MM.1S (cell line): ENCODE results near the gene CCL19.
A peak's percentile ranks its signal among the peaks of the same experiment; 100 is the strongest.

ENCODE experiments used
- DNase-seq: peaks from one replicate; pipeline ENCODE4 v3.0.0-alpha.2; 2015
- H2AFZ ChIP-seq: fragments of 300-600 bp; sonication (generic); 2 replicates; pipeline ENCODE4 v1.6.0; 2016; ENCODE audit warnings: antibody characterized with exemption, low read length
- H3F3A ChIP-seq: fragments of 300-600 bp; sonication (generic); 2 replicates; pipeline ENCODE4 v1.6.1; 2016; ENCODE audit warnings: mild to moderate bottlenecking, antibody characterized with exemption, low read length, moderate library complexity, mixed read lengths; ENCODE audit not compliant: insufficient read depth
- H3K27ac ChIP-seq: fragments of 300-600 bp; sonication (generic); 2 replicates; pipeline ENCODE4 v1.5.1; 2016; ENCODE audit warnings: mild to moderate bottlenecking, low read length
- H3K27me3 ChIP-seq: fragments of 300-600 bp; sonication (generic); replicated peaks from 2 replicates; pipeline ENCODE4 v1.6.0; 2016; ENCODE audit warnings: low read length; ENCODE audit not compliant: insufficient read depth
- H3K36me3 ChIP-seq: fragments of 300-600 bp; sonication (generic); replicated peaks from 2 replicates; pipeline ENCODE4 v1.6.1; 2016; ENCODE audit warnings: mild to moderate bottlenecking, low read length, mixed read lengths; ENCODE audit not compliant: insufficient read depth
- H3K4me1 ChIP-seq: fragments of 300-600 bp; sonication (generic); 2 replicates; pipeline ENCODE4 v1.6.1; 2016; ENCODE audit warnings: low read length, mixed read lengths
- H3K4me2 ChIP-seq: fragments of 300-600 bp; sonication (generic); 2 replicates; pipeline ENCODE4 v1.6.0; 2016; ENCODE audit warnings: low read depth, low read length
- H3K4me3 ChIP-seq: fragments of 300-600 bp; sonication (generic); 2 replicates; pipeline ENCODE4 v1.5.1; 2016; ENCODE audit warnings: low read length, mixed read lengths
- H3K79me2 ChIP-seq: fragments of 300-600 bp; sonication (generic); 2 replicates; pipeline ENCODE4 v1.6.1; 2016; ENCODE audit warnings: mixed run types, low read length, mixed read lengths
- H3K9ac ChIP-seq: fragments of 300-600 bp; sonication (generic); 2 replicates; pipeline ENCODE4 v1.6.1; 2016; ENCODE audit warnings: low read length, mixed read lengths
- H3K9me2 ChIP-seq: fragments of 300-600 bp; sonication (generic); replicated peaks from 2 replicates; pipeline ENCODE4 v1.6.1; 2016; ENCODE audit warnings: mild to moderate bottlenecking, low read length, mixed read lengths; ENCODE audit not compliant: insufficient read depth
- H3K9me3 ChIP-seq: fragments of 300-600 bp; sonication (generic); replicated peaks from 2 replicates; pipeline ENCODE4 v1.6.1; 2016; ENCODE audit warnings: mild to moderate bottlenecking, low read length, mixed read lengths; ENCODE audit not compliant: insufficient read depth
- H4K20me1 ChIP-seq: fragments of 300-600 bp; sonication (generic); 2 replicates; pipeline ENCODE4 v1.6.1; 2016; ENCODE audit warnings: mild to moderate bottlenecking, low read length, moderate library complexity, mixed read lengths; ENCODE audit not compliant: insufficient read depth
- CTCF ChIP-seq: fragments of 300-600 bp; sonication (generic); IDR thresholded peaks from 2 replicates; pipeline ENCODE4 v1.5.1; 2016; ENCODE audit warnings: antibody characterized with exemption, low read length, mixed read lengths
- EZH2 ChIP-seq: fragments of 300-600 bp; sonication (generic); optimal IDR thresholded peaks from 2 replicates; pipeline ENCODE3; 2017; ENCODE audit warnings: low read depth, mild to moderate bottlenecking, antibody characterized with exemption, low read length, mixed read lengths
- EZH2phosphoT487 ChIP-seq: fragments of 300-600 bp; sonication (generic); IDR thresholded peaks from 2 replicates; pipeline ENCODE4 v1.6.1; 2018; ENCODE audit warnings: antibody characterized with exemption, low read length

Gene CCL19

DNA sequence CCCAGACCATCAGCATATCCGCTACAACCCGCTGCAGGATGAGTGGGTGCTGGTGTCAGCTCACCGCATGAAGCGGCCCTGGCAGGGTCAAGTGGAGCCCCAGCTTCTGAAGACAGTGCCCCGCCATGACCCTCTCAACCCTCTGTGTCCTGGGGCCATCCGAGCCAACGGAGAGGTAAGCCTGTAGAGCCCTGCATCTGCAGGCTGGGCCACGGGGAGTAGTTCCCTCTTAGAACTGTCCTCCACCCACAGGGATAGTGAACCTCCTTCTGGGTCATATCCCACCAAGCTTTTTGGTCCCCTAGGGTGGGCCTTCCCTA lies 44.0 kb downstream of the CCL19 start:
- Histone ChIP-seq H4K20me1 (no peaks in the 10 kb centered on the region), H3K27me3 (no peaks in the 10 kb centered on the region), H3K27ac (peak overlapping the region; percentile 82; the same call in 1 of the 2 replicates), H3K4me1 (peaks cover 14% of the 10 kb centered on the region), H3K9me2 (no peaks in the 10 kb centered on the region), H2AFZ (peak overlapping the region; percentile 97), H3K36me3 (0 out of 2 replicates have a peak, but pooled peaks cover 3% of the 10 kb centered on the region), H3K4me2 (peak overlapping the region; percentile 95), H3F3A (peaks cover 15% of the 10 kb centered on the region), H3K79me2 (peaks cover 22% of the 10 kb centered on the region), H3K4me3 (peak overlapping the region; percentile 95), H3K9ac (peak overlapping the region; percentile 80), H3K9me3 (no peaks in the 10 kb centered on the region)
- TF ChIP-seq CTCF = no peak
- no peak for TF ChIP-seq EZH2phosphoT487
- TF ChIP-seq EZH2 = no peak
- no peak for DNase-seq

DNA sequence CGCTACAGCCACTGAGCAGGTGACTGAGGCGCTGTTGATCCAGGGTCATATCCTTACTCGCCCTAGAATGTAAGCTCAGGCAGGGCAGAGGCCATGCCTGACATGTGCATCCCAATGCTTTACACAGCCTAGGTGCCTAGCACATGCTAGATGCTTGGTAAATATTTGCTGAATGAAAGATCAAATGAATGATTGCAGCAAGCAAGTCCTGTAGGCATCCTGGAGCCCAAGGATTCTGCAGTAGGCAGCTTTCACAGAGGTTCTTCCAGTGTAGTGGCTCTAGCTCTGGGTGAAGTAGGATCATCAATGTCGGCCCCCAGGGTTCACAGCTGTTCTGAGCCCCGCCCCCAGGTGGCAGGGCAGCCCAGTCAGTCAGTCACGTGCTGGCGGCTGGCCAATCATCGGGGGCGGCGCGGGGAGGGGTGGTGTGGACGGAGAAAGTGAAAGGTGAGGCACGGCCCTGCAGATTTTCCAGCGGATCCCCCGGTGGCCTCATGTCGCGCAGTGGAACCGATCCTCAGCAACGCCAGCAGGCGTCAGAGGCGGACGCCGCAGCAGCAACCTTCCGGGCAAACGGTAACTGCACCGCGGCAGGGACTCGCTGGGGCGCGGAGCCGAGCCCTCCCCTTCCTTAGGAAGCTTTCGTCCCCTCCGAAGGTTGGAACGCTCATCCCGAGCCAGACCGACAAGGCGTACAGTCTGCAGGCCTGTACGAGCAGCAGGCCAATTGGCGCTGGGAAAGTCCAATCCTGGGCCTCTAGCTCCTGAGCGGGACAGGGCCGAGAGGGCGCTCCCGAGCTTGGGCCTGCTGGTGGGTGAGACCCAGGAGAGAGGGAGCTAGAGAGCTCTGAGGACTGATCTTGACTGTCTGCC lies 44.6 kb downstream of the CCL19 start, which contains the start of gene GALT:
Gene GALT (plus strand): TSS at position 465 of the 873 bp plus-strand sequence. CDS start 30 bp downstream, at position 495.
- peak within 1 kb of the TSS; percentile 95 for H3K4me3 ChIP-seq
- H3K27ac ChIP-seq = peak within 1 kb of the TSS; percentile 82
- DNase-seq = peak; percentile 95
- H3K79me2 ChIP-seq = peaks cover 22% of the 10 kb centered on the region
- H3K9ac ChIP-seq = peak within 1 kb of the TSS; percentile 80
- no peaks in the 10 kb centered on the region for H4K20me1 ChIP-seq
- 0 out of 2 replicates have a peak, but pooled peaks cover 3% of the 10 kb centered on the region for H3K36me3 ChIP-seq
- no peaks in the 10 kb centered on the region for H3K9me2 ChIP-seq
- H3K4me1 ChIP-seq = peaks cover 14% of the 10 kb centered on the region
- TF ChIP-seq EZH2 = no peak
- peak; percentile 58 for TF ChIP-seq CTCF
- TF ChIP-seq EZH2phosphoT487 = no peak
- H3F3A ChIP-seq = peaks cover 12% of the 10 kb centered on the region
- no peaks in the 10 kb centered on the region for H3K9me3 ChIP-seq
- no peaks in the 10 kb centered on the region for H3K27me3 ChIP-seq
- H2AFZ ChIP-seq = peak within 1 kb of the TSS; percentile 97
- peak within 1 kb of the TSS; percentile 95 for H3K4me2 ChIP-seq

GRCh38 chr9:34644766-34645314 lies 46.2 kb downstream of the CCL19 start:
- TF ChIP-seq EZH2phosphoT487 (no peak), EZH2 (no peak), CTCF (no peak)
- Histone ChIP-seq H3K4me3 (no peak overlapping the region), H3K36me3 (0 out of 2 replicates have a peak, but pooled peaks cover 3% of the 10 kb centered on the region), H3K9ac (no peak overlapping the region), H3K4me1 (peaks cover 14% of the 10 kb centered on the region), H2AFZ (no peak overlapping the region), H4K20me1 (no peaks in the 10 kb centered on the region), H3F3A (peaks cover 11% of the 10 kb centered on the region), H3K27ac (no peak overlapping the region), H3K79me2 (peaks cover 22% of the 10 kb centered on the region), H3K27me3 (no peaks in the 10 kb centered on the region), H3K9me3 (no peaks in the 10 kb centered on the region), H3K4me2 (no peak overlapping the region), H3K9me2 (no peaks in the 10 kb centered on the region)
- no peak for DNase-seq
